Central memory CD8-positive, alpha-beta T cell (primary cell): ENCODE data around the gene RASGEF1B.

Experiments used
- ATAC-seq: fragments of 150-1000 bp; cut with Tn5 transposase; replicated peaks from 2 replicates; pipeline ENCODE4 v1.10.0; 2022; ENCODE audit warnings: mild to moderate bottlenecking, moderate FRiP score, moderate number of reproducible peaks; ENCODE audit not compliant: poor library complexity, severe bottlenecking; ENCODE audit errors: extremely low read depth
- DNase-seq, 2 donors: peaks; one replicate each; pipeline ENCODE4 v3.0.0; 2021; ENCODE audit warnings: low spot score in 2 of 2
- H3K27ac Mint-ChIP-seq: one replicate; pipeline ENCODE4 v1.8.0; 2022; ENCODE audit warnings: low read depth, mild to moderate bottlenecking, moderate library complexity, mixed read lengths
- H3K27me3 Mint-ChIP-seq: one replicate; pipeline ENCODE4 v1.8.0; 2022; ENCODE audit warnings: mixed read lengths
- H3K36me3 Mint-ChIP-seq: one replicate; pipeline ENCODE4 v1.8.0; 2022; ENCODE audit warnings: mild to moderate bottlenecking, moderate library complexity, mixed read lengths; ENCODE audit not compliant: insufficient read depth
- H3K4me1 Mint-ChIP-seq: one replicate; pipeline ENCODE4 v1.8.0; 2022; ENCODE audit warnings: mixed read lengths
- H3K4me3 Mint-ChIP-seq: one replicate; pipeline ENCODE4 v1.8.0; 2022; ENCODE audit warnings: mild to moderate bottlenecking, moderate library complexity, mixed read lengths
- H3K9me3 Mint-ChIP-seq: one replicate; pipeline ENCODE4 v1.8.0; 2022; ENCODE audit warnings: mixed read lengths

Gene RASGEF1B

DNA sequence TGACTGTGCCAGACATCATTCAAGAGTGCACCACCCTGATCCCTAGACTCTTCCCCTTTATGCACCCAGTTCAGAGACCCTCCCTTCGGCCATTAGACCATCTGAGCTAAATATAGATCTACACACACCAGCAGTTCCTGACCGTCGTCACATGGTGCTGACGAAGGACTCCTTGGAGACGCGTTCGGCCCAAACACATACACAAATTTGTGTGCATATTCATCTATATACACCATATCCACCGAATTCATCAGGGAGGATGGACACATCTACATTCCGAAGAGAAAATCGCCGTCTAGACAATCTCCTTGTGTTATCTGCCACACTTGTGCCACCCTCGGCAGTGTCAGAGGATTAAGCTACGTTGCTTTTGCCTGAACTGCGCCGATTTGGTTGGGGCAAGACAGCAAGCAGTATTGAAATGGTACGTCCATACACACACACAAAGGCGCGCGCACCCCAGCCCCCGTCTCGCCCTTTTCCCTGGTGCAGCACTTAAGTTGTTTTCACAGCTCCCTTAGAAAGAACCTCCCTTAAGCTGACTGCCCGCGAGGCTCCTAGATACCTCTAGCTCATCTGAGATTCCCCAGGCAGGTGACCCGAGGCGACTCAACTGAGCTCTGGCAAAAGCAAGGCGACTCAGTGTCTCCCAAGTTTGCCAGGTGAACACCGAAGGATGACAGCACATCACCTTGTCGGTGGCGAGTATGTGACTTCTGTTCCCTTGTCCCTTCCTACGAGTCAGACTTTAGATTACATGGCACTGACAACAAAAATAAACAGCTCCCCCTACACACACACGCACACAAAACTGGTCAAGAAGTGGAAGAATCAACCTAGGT lies 1.0 kb downstream of the RASGEF1B start:
- peak overlapping the region; percentile 89 for H3K4me3 Mint-ChIP-seq
- peaks cover 28% of the 10 kb centered on the region for H3K36me3 Mint-ChIP-seq
- ATAC-seq (no peak), DNase-seq (peak; percentile 21 to 25)
- H3K27me3 Mint-ChIP-seq = no peaks in the 10 kb centered on the region
- peak overlapping the region; percentile 87 for H3K27ac Mint-ChIP-seq
- H3K4me1 Mint-ChIP-seq = peaks cover 45% of the 10 kb centered on the region
- no peaks in the 10 kb centered on the region for H3K9me3 Mint-ChIP-seq

GRCh38 chr4:81469781-81470455 lies 1.8 kb downstream of the RASGEF1B start:
- no peak for ATAC-seq
- Mint-ChIP-seq H3K27ac (peak overlapping the region; percentile 87), H3K9me3 (no peaks in the 10 kb centered on the region), H3K36me3 (peaks cover 32% of the 10 kb centered on the region), H3K27me3 (no peaks in the 10 kb centered on the region), H3K4me1 (peaks cover 45% of the 10 kb centered on the region), H3K4me3 (peak overlapping the region; percentile 89)
- no peak for DNase-seq

- Mint-ChIP-seq H3K27ac (no peak overlapping the region), H3K36me3 (peaks cover 34% of the 10 kb centered on the region), H3K4me1 (peaks cover 50% of the 10 kb centered on the region), H3K4me3 (no peak overlapping the region), H3K9me3 (no peaks in the 10 kb centered on the region), H3K27me3 (no peaks in the 10 kb centered on the region)
- ATAC-seq (no peak), DNase-seq (no peak)
Measured at GRCh38 chr4:81468678-81469077, 3.0 kb downstream of the RASGEF1B start.

DNA sequence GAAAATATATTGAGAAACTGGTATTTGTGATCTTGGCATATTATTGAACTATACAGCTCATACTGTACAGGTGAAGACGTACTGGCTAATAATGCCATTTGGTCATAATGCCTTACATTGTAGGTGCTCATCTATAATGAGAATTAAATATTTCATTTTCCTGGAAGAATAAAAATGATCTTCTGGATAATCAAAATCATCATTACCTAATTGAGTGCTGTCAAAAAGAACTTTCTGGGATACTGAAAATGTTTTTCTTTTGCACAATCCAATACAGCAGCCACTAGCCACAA lies 4.1 kb downstream of the RASGEF1B start:
- Mint-ChIP-seq H3K4me3 (no peak overlapping the region), H3K27ac (no peak overlapping the region), H3K36me3 (peaks cover 32% of the 10 kb centered on the region), H3K4me1 (peaks cover 45% of the 10 kb centered on the region), H3K9me3 (no peaks in the 10 kb centered on the region), H3K27me3 (no peaks in the 10 kb centered on the region)
- ATAC-seq = no peak
- DNase-seq = no peak

- Mint-ChIP-seq H3K36me3 (peaks cover 27% of the 10 kb centered on the region), H3K27ac (peak overlapping the region; percentile 41), H3K27me3 (no peaks in the 10 kb centered on the region), H3K4me3 (no peak overlapping the region), H3K4me1 (peaks cover 39% of the 10 kb centered on the region), H3K9me3 (no peaks in the 10 kb centered on the region)
- ATAC-seq (no peak), DNase-seq (peak; percentile 64 to 67)
Measured at GRCh38 chr4:81466841-81467671, 4.7 kb downstream of the RASGEF1B start.

- Mint-ChIP-seq H3K9me3 (no peaks in the 10 kb centered on the region), H3K4me3 (no peak overlapping the region), H3K27me3 (no peaks in the 10 kb centered on the region), H3K36me3 (peaks cover 18% of the 10 kb centered on the region), H3K27ac (peak overlapping the region; percentile 41), H3K4me1 (peaks cover 39% of the 10 kb centered on the region)
- DNase-seq (no peak), ATAC-seq (no peak)
Measured at GRCh38 chr4:81465406-81466340, 6.0 kb downstream of the RASGEF1B start.

DNA sequence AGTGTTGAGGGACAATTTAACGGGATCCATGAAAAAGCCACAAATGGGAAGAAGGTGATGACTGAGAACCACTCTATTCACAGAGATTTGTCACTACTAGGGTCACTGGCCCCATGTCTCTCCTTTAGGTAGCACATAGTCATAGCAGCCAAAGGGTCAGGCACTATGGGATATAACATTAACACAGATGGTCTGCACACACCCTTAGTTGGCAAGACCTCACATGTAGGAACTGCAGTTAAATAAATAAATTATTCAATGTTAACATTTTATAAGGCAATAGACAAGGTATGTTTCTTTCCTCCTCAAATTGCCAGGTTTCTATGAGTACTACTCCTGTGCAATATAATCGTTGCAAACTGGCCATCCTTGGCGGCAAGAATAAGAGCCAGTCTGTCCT lies 10.9 kb downstream of the RASGEF1B start:
- Mint-ChIP-seq H3K27ac (no peak overlapping the region), H3K27me3 (no peaks in the 10 kb centered on the region), H3K9me3 (no peaks in the 10 kb centered on the region), H3K4me1 (peaks cover 20% of the 10 kb centered on the region), H3K4me3 (no peak overlapping the region), H3K36me3 (peaks cover 23% of the 10 kb centered on the region)
- ATAC-seq (no peak), DNase-seq (no peak)

DNA sequence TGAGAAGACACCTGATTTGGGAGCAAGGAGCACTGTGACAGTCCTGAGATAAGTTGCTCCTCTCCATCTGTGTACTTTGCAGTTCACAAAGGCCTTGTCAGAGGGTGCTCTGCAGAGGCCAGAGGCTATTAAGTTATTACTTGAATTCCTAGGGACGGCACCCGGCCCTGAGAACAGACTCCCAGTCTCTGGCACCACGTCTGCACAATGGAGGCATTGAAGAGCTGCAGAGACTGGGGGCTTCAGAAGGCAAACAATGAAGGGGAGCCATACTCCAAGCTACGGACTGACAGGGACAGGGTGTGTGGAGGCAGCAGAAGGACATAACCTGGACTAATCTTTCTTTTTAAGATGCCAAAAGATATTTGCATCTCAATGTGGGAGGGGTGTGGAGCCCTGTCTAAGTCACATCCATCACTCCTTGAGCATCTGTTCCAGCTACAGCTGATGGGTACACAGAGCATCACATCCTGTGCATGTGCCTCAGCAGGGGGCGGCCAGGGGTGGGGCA lies 11.5 kb downstream of the RASGEF1B start:
- H3K27me3 Mint-ChIP-seq = no peaks in the 10 kb centered on the region
- no peak for DNase-seq
- H3K36me3 Mint-ChIP-seq = peaks cover 24% of the 10 kb centered on the region
- ATAC-seq = no peak
- no peak overlapping the region for H3K4me3 Mint-ChIP-seq
- no peaks in the 10 kb centered on the region for H3K9me3 Mint-ChIP-seq
- no peak overlapping the region for H3K27ac Mint-ChIP-seq
- peaks cover 20% of the 10 kb centered on the region for H3K4me1 Mint-ChIP-seq

- ATAC-seq (no peak), DNase-seq (no peak)
- Mint-ChIP-seq H3K4me1 (peaks cover 19% of the 10 kb centered on the region), H3K4me3 (no peak overlapping the region), H3K9me3 (no peaks in the 10 kb centered on the region), H3K27ac (no peak overlapping the region), H3K27me3 (no peaks in the 10 kb centered on the region), H3K36me3 (peaks cover 21% of the 10 kb centered on the region)
Measured at GRCh38 chr4:81459228-81459627, 12.5 kb downstream of the RASGEF1B start.

- Mint-ChIP-seq H3K9me3 (no peaks in the 10 kb centered on the region), H3K4me3 (no peak overlapping the region), H3K27me3 (no peaks in the 10 kb centered on the region), H3K4me1 (peaks cover 14% of the 10 kb centered on the region), H3K27ac (no peak overlapping the region), H3K36me3 (peaks cover 20% of the 10 kb centered on the region)
- DNase-seq (no peak), ATAC-seq (no peak)
Measured at GRCh38 chr4:81457921-81458520, 13.7 kb downstream of the RASGEF1B start.

DNA sequence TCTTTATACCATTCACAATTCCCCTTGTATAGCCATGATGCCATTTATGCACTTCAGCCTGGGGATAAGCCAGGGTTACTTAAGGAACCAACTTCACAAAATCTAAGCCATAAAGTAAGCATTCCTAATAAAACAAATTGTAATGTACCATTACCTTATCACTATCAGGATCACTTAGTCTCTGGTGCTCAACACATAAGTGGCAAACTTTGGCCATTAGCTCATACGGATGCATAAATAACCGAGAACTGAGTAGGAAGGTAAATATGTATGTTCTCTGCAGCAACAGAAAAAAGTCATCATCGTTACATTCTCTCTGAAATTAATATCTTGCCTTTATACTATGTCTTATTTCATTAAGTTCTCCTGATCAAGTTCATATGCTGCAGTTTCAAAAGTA lies 14.4 kb downstream of the RASGEF1B start:
- Mint-ChIP-seq H3K4me3 (no peak overlapping the region), H3K27ac (no peak overlapping the region), H3K27me3 (no peaks in the 10 kb centered on the region), H3K4me1 (peaks cover 14% of the 10 kb centered on the region), H3K36me3 (peaks cover 20% of the 10 kb centered on the region), H3K9me3 (no peaks in the 10 kb centered on the region)
- ATAC-seq (no peak), DNase-seq (no peak)
